OCI-LY3 (cell line): ENCODE measurements around the gene TOMM40.

Source experiments
- EZH2phosphoT487 ChIP-seq: fragments of 200-600 bp; shearing (Covaris generic); IDR thresholded peaks from 2 replicates; pipeline ENCODE4 v1.6.1; 2018; ENCODE audit warnings: antibody characterized with exemption, mixed run types, low read depth
- TF ChIP-seq, protein P1 (sequence below): fragments of 200-600, 300-600 bp; sonication (generic); IDR thresholded peaks from 2 replicates; pipeline ENCODE4 v1.5.1; 2014; ENCODE audit warnings: antibody characterized with exemption, low read length, low read depth

DNA sequence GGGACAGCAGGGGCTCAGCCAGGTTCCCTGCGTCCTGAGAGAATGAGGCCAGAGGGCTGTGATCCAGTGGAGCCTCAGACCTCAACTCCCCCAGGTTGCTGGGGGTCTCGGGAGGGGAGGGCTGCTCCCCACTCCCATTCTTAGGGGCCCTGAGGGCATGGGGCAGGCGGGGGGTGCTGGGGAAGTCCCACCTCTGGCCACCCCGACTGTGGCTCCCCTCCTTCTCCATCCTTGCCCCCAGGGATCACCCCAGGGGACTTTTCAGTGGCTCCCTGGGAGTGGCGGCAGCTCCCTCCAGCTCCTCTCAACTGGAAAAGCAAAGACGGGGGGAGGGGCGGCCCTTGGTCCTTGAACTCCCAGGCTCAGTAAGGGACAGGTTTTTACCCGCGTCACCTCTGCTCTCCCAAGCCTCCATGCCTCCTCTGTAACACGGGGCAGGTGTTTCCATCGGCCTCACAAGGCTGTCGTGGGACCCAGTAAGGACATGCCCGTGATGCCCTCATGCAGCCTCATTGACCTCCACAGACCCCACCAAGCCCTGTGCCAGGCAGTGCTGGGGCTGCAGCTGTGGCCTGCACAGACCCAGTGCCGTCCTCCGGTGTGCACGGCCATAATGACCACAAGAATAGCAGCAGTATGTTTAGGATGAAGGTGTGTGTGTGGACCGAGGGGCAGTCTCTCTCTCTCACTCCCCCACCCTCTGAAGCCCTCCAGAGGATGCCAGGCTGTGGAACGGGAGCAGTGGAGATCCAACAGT lies 11.6 kb upstream of the TOMM40 start:
- TF ChIP-seq, protein P1, sequence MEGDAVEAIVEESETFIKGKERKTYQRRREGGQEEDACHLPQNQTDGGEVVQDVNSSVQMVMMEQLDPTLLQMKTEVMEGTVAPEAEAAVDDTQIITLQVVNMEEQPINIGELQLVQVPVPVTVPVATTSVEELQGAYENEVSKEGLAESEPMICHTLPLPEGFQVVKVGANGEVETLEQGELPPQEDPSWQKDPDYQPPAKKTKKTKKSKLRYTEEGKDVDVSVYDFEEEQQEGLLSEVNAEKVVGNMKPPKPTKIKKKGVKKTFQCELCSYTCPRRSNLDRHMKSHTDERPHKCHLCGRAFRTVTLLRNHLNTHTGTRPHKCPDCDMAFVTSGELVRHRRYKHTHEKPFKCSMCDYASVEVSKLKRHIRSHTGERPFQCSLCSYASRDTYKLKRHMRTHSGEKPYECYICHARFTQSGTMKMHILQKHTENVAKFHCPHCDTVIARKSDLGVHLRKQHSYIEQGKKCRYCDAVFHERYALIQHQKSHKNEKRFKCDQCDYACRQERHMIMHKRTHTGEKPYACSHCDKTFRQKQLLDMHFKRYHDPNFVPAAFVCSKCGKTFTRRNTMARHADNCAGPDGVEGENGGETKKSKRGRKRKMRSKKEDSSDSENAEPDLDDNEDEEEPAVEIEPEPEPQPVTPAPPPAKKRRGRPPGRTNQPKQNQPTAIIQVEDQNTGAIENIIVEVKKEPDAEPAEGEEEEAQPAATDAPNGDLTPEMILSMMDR: no peak
- no peak for TF ChIP-seq EZH2phosphoT487
